GM18511 (cell line): ENCODE data around the gene CASS4.

ENCODE experiments used
- ATAC-seq: cut with Tn5 transposase; IDR thresholded peaks from one replicate; pipeline ENCODE4 v1.9.1; 2021; ENCODE audit warnings: mild to moderate bottlenecking, moderate library complexity; ENCODE audit not compliant: unreplicated experiment

CASS4 gene

GRCh38 chr20:56442389-56443365 is 30.6 kb downstream of the CASS4 start:
- ATAC-seq, result no peak

GRCh38 chr20:56443654-56444540 is 31.8 kb downstream of the CASS4 start:
- no peak for ATAC-seq

- no peak for ATAC-seq
These were observed 33.1 kb downstream of the CASS4 start for GRCh38 chr20:56445130-56445529.

GRCh38 chr20:56445540-56445939 is 33.5 kb downstream of the CASS4 start:
- ATAC-seq, result no peak

- ATAC-seq, result no peak
These were observed 35.2 kb downstream of the CASS4 start for GRCh38 chr20:56447227-56447626.

- no peak for ATAC-seq
These were observed 37.4 kb downstream of the CASS4 start for GRCh38 chr20:56449459-56449858.

- ATAC-seq, result no peak
These were observed 39.2 kb downstream of the CASS4 start for GRCh38 chr20:56451056-56451765.

GRCh38 chr20:56453352-56453751 is 41.3 kb downstream of the CASS4 start:
- ATAC-seq, result peak; percentile 79

- peak; percentile 84 for ATAC-seq
These were observed 42.7 kb downstream of the CASS4 start for GRCh38 chr20:56454754-56455153.

- ATAC-seq, result no peak
These were observed 46.3 kb downstream of the CASS4 start for GRCh38 chr20:56458206-56458821.

- ATAC-seq, result no peak
These were observed 48.4 kb downstream of the CASS4 start for GRCh38 chr20:56460459-56460858.

- no peak for ATAC-seq
These were observed 49.5 kb downstream of the CASS4 start for GRCh38 chr20:56461576-56461975.

- no peak for ATAC-seq
These were observed 51.4 kb downstream of the CASS4 start for GRCh38 chr20:56463428-56463827.

GRCh38 chr20:56465997-56466396 is 53.9 kb downstream of the CASS4 start:
- ATAC-seq, result peak; percentile 51

- no peak for ATAC-seq
These were observed 55.9 kb downstream of the CASS4 start for GRCh38 chr20:56467968-56468315.

- ATAC-seq, result peak; percentile 97
These were observed 56.4 kb downstream of the CASS4 start, which contains the start of gene RTF2 for GRCh38 chr20:56468316-56469076. Gene RTF2 (plus strand): TSS chr20:56468627. CDS start chr20:56468698, 71 bp downstream.

GRCh38 chr20:56469077-56469449 is 57.0 kb downstream of the CASS4 start:
- no peak for ATAC-seq

- no peak for ATAC-seq
These were observed 71.9 kb downstream of the CASS4 start for GRCh38 chr20:56483970-56484369.

- ATAC-seq, result no peak
These were observed 75.2 kb downstream of the CASS4 start for GRCh38 chr20:56487216-56487615.

- ATAC-seq, result no peak
These were observed 76.5 kb downstream of the CASS4 start for GRCh38 chr20:56488566-56488965.
